HG02943 (cell line): Measurements from ENCODE around the gene MESD.
A peak's percentile ranks its signal among the peaks of the same experiment; 100 is the strongest.

Experiments used
- ATAC-seq: cut with Tn5 transposase; IDR thresholded peaks from one replicate; pipeline ENCODE4 v1.9.1; 2021; ENCODE audit warnings: mild to moderate bottlenecking, low read depth, moderate library complexity; ENCODE audit not compliant: unreplicated experiment

The MESD gene

DNA sequence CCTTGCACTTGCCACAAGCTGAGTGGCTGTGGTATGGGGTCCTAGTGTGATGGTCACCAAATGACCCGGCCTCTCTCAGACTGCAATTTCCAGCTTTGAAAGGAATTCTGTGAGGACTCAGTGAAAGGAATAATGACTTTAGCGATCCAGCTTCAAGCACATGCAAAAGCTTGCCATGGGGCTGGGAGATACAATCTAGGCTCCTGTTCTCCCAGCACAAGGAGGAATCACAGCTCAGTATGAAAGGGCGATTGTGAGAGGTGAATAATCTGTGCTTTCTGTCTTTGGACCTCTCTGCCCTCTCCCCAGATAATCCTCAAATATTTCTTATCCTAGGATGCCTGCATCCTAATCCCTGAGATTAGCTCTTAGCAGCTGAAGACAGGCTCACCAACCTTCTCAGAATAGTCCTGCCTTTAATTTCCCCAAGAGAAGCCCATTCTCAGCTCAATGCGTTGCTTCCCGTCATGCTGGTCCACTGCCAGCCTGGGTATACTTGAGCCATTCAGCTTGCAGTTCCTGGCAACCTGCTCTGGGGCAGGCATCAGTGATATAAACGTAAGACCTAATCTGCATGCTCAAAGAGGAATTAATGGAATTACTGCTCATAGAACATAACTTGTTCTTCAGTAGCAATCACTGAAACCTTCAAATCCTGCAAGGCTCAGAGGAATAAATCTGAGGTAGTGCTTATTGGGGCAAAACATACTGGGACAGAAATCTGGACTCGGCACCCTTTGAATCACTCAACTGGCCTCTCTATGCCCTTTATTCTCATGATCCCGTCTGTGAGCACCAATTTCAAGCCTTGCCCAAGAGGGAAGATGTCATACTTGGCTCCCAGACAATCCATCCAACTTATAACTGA lies 26.2 kb upstream of the MESD start:
- ATAC-seq = no peak

DNA sequence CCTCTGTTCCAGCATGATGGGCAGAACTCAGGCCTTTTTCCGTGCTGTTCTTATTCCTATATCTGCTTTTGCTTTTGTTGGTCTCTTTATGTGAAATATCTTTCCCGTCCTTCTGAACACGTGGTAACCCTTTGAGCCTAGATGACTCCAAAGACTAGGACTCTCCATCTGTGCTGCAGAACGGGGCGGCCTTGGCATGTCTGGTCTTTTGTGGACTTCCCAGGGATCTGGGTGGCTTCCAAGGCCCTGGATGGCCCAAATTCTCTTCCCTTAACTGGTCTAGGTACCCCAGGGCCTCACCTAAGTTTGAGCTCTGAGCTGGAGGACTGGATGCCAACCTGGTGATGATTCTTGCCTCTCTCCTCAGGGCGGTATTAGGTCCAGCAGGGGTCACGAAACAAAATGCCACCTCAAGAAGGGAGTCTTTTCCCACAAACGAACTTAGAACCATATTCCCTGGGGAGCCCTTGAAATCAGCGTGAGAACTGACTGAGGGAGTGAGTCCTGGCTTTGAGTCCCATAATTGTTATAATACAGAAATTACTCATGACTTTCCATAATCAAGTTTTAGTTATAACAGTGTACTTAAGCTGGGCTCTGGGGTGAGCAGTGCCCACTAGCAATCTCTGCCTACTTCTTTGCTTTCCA lies 25.0 kb upstream of the MESD start:
- no peak for ATAC-seq

DNA sequence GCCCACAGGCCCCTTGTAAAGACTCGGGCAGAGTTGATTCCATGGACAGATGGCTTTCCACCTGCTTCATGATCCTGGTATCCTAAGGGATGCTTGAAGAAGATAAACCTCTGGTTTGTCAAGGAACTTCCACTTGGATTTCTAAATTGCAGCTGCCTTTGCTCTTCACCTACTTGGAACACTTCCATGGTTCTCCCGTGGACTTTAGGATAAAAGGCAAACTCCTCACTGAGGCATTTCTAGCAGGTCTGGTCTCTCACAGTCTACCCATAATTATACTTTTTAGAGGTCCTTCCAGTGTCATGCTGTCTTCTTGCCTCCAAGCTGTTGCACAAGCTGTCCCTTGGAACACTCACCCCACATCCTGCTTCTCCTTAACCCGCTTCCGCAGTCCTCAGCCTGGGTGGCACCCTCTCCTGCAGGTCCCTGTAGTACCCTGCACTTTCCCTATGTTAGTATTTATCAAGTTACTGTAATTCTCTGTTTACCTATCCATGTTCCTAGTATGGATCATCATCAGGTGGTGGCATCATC lies 23.8 kb upstream of the MESD start:
- no peak for ATAC-seq

DNA sequence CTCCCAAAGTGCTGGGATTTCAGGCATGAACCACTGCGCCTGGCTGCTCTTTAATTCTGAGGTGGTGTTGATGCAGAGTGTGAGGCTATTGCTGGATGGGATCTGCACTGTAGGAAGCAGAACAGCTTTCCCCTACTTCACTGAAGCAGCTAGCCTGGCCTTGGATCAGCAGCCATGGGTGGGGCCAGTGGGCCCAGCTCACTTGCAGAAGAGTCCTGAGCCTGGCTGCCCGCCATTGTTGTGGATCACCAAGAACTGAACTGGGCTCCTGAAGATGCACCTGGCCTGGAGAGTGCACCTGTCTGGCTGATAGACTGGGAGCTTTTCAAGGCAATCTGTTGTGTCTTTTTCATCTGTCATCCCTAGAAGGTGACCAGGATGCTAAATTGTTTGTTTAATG lies 23.0 kb upstream of the MESD start:
- ATAC-seq = no peak

DNA sequence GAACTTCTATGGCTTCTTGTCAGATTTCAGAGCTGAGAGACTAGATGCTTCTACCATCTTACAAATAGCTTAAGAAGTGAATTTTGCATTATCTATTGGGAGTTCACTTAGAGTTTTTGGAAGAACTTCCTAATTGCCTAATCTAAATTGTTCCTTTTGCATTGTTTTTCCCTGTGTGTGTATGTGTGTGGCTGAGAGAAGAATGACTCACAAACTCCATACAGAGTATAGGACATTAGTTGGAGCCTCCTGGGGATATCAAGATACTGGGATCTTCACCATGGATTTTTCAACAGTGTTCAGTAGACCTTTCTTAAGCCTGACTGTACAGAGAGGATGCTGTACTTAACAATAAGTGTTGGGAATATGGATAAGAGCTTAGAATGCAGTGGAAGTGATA lies 22.0 kb upstream of the MESD start:
- no peak for ATAC-seq

DNA sequence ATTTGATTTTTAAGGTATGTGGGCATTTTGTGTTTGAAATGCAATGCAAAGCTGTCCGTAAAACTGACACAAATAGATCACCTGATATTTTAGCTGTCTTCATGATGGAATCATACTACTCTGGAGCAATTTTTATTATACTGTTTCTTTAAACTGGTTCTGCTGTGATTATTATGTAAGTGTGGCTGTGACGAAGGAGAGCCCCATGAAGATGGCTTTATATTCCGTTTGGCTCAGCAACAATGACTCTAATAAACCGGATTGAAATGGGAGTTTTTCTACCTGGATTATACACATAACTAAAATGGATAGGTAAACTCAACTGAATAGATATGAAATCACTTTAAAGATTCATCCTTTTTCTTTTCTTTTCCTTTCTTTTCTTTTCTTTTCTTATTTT lies 20.5 kb upstream of the MESD start:
- no peak for ATAC-seq

DNA sequence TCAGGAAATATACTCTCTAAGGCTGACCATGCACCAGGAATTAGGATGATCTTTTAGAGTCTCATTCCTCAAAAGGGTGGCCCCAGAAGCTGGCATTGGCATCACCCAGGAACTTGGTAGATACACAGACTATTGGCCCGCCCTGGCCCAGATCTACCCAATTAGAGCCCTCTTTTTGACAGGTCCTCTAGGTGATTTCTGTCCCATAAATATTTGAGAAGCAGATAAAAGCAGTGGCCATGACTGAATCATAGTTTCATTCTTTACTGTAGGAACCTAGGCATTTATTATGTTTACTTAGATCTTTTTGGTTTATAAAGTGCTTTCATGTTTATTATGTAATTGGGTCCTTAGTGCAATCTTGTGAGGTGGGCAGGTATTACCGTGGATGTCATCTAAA lies 18.7 kb upstream of the MESD start:
- no peak for ATAC-seq

DNA sequence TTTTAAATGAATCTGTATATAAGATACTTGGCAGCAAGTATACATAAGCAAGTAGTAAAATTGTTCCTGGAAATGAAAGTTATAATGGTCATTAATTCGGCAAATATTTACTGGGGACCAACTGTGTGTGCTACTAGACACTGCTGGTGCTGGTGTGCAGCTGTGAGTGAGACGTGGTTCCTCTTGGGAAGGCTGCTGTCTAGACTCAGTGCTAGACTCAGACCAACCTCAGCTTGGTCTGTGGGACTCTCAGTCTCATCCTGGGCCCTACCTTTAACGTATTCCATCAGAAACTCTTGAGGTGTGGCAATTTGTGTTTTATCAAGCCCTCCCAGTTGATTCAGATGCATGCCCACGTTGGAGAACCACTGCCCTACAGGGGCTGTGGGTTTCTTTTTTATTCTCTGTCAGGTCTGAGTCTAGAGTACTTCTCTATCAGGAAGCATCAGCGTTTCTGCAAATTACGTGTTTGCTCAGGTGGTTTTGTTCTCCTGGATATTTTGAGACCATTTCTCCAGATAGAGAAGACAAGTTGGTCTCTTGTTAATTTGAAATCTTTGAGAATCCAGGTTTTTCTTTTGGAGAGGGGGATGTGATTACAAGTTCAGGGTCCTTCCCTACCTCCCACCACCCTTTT lies 17.9 kb upstream of the MESD start:
- no peak for ATAC-seq

DNA sequence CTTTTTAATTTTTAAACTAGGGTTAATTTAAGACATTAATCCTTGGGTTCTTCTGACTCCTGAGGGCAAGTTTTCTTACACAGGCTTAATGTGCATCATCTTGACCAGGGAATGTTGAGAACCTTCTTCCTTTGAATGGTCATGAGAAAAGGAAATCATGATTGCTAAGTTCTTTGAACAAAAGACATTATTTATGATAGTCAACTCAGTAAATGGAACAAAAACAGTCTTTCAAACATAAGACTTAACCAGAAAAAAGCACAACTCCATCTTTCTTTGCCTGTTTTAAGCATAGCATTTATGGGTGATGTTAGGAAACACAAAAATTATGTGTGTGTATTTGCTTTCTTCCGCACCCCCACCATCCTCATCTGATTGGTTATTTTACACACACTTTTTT lies 16.5 kb upstream of the MESD start:
- no peak for ATAC-seq

DNA sequence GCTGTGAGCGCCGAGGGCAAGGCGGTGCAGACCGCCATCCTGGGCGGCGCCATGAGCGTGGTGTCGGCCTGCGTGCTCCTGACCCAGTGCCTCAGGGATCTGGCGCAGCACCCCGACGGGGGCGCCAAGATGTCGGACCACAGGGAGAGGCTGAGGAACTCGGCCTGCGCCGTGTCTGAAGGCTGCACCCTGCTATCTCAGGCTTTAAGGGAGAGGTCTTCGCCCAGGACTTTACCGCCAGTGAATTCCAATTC lies 13.4 kb upstream of the MESD start:
- no peak for ATAC-seq

DNA sequence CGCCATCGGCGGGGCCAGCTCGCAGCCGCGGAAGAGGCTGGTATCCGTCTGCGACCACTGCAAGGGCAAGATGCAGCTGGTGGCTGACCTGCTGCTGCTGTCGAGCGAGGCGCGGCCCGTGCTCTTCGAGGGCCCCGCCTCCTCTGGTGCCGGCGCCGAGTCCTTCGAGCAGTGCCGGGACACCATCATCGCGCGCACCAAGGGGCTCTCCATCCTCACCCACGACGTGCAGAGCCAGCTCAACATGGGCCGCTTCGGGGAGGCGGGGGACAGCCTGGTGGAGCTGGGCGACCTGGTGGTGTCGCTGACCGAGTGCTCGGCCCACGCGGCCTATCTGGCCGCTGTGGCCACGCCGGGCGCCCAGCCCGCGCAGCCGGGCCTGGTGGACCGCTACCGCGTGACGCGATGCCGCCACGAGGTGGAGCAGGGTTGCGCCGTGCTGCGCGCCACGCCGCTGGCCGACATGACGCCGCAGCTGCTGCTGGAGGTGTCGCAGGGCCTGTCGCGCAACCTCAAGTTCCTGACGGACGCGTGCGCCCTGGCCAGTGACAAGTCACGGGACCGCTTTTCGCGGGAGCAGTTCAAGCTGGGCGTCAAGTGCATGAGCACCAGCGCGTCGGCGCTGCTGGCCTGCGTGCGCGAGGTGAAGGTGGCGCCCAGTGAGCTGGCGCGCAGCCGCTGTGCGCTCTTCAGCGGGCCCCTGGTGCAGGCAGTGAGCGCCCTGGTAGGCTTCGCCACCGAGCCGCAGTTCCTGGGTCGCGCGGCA lies 12.9 kb upstream of the MESD start:
- ATAC-seq = no peak

DNA sequence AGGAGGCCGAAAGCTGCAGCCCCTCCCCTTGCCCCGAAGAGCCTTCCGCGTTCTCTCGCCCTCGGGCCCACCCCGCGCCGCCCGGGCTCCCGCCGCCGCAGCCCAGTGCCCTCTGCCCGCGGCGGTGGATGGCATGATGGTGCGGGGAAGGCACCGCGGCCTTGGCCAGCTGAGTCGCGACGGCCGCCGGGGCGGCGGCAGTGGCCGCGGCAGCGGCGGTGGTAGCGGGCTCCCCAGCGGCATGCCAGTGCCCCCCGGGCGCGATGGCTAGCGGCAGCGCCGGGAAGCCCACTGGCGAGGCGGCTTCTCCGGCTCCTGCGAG lies 12.4 kb upstream of the MESD start:
- ATAC-seq = no peak

DNA sequence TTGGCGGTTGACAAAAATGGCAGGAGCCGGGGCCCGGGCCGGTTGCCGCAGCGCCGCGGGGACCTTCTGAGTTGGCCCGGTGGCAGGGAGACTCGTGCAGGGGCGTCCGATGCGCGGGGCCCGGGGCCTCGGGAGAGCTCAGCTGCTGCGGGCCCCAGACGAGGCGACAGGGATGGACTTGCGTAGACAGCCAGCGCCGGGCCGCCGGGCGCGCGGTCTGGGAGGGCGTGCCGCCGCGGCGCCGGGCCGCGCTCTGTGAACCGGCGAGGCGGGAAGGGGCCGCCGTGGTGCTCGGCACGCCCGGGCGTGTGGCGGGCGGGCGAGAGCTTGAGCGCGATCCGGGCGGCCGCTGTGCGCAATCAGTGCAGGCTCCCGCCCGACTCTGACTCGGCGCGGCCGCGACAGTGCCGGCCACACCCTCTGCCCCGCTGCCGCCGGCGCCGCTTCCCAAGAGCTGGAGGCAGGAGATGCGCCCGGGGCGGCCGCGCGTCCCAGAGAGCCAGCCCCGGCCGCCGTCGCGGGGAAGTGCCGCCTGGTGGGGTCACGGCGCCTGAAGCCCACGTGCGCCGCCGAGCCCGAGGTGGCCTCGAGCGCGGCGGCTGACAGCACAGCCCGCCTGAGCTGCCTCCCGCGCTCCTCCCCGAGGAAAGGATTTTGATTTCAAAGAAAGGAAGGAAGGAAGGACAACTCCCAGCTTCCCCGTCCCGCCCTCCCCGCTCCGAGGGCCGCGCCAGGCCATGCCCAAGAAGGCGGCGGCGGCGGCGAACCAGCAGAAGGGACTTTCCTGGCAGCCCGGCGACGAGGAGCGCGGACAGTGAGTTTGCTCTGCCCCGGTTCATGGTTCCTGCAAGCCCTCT lies 11.8 kb upstream of the MESD start:
- ATAC-seq = peak; percentile 33

DNA sequence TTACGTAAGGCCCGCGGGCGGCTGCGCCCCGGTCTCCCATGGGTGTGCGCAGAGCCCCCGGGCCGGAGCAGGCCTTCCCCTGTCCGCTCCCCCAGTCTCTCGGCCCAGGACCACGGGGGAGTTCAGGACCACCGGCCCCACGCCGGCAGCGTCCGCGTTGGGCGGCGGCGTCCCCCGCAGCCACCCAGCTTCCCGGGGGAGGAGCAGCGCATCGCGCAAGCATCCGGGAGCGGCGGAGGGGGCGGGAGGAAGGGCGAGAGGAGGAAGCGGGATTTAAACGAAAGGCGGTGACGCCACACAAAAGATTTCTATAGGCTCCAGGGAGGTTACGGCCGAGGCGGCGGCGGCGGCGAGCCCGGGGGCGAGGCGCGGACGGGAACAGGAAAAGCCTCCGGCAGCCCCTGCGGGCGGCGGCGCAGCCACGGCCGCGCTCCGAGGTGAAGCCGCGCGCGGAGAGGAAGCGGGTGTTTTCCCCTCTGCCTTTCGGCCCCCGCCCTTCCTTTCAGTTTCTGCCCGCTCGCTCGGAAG lies 11.1 kb upstream of the MESD start, which contains the start of gene TLNRD1:
Gene TLNRD1, plus strand, starts transcription at position 300 of the 528 bp plus-strand sequence. CDS start 1,349 bp downstream, outside the sequence.
- peak; percentile 45 for ATAC-seq

DNA sequence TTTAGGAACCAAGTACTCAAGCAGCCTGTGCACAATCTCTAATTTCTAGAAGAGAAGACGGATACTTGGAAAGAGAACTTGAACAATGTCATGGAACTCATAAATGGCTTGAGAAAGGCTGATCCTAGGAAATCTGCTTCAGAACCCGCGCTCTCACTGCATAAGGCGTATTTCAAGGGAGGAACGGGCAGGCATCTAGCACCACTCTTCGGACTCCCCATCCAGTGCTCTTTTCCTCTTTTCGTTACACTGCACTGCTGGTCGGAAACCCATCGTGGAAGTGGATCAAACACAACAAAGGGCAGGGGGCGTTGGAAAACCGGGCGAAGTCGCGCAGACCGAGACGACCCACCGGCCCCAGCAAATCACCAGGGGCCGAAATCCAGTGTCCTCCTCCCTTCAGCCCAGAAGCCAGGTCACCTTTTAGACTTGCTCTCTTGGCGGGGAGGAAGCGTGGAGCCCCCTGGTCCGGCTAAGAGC lies 10.6 kb upstream of the MESD start:
- peak; percentile 2 for ATAC-seq

DNA sequence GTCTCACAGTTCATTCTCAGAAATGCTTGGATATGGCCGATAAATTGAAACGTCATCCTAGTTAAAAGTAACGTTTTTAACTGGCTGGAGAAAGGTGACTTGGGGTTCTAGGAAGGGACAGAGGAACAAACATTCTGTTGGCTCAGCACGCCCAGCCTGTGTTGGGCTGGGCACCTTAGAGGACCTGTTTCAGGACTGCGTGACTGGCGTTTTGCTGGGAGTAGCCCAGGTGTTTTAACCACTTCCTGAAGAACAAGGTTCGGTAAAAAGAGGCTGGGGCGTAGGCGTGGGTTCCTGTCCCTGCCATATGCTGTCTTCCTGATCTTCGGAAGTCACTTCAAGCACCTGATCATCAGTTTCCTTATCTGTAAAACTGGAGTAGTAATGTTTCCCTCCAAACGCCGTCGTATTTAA lies 10.0 kb upstream of the MESD start:
- ATAC-seq = no peak

DNA sequence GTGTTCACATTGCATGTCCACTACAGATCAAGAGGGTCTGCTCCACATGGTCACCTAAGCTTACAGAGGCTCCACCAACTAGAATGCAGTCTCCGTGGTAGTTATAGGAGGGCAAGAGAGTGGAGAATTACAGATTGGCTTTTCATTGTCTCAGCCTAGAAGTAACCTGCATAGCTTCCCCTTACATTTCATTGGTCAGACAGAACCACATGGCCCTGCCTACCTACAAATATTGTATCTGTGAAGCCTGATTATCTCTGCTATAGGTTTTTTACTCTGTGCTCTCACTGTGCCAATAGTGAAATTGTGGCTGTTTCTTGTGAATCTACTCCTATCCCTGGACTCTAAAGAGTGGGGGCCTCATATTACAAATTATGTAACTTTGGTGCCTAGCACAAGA lies 8.6 kb upstream of the MESD start:
- no peak for ATAC-seq

DNA sequence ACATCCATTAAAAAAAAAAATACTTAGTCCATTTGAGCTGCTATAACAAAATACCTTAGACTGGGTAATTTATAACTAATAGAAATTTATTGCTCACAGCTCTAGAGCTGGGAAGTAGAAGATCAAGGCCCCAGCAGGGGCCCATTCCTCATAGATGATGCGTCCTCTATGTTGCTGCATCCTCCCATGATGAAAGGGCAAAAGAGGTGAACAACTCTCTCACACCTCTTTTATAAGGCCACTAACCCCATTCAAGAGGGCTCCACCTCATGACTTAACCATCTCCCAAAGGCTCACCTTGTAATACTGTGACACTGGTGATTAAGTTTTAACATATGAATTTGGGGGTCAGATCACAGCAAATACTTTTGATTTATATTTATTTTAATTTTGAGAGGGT lies 8.1 kb upstream of the MESD start:
- no peak for ATAC-seq

DNA sequence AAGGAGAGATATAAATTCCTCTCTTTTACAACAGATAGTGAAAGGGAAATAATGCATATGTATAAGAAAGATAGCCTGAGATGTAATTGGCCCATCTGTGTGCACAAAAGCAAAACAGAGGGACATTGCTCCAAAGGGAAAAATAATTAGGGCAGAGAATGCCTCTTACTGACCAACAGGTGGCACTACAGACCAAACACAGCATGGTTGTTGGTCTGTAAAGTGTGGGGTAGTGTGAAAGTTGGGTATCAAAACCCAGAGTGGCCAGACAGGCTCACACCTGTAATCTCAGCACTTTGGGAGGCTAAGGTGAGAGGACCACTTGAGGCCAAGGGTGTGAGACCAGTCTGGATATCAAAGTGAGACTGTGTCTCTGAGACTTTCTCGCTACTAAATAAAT lies 6.6 kb upstream of the MESD start:
- ATAC-seq = no peak

DNA sequence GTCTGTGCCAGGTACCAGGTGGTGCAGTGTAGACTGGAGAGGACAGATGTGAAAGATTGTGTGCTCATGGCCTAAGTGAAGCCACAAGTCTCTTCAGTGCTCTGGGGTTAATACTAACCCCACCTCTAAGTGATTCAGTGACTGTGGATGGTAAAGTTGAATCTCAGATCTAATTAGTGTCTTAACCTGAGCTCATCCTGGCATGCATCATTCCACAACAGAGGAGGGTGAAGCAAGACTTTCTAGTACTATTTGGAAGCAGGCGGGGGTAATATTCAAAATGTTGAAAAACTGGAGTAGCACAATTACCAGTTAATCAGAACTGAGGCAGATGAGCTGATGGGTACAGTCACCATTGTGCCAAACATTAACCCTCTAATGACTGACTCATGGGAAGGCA lies 2.8 kb upstream of the MESD start:
- ATAC-seq = no peak
